Neural cell (in vitro differentiated cells): Measurements from ENCODE around the gene MFRP. TPM values are rescaled to one million over a fixed set of nuclear protein-coding genes. Genes with fewer than 3 reads are reported as not detected.

Experiments
- H2AFZ ChIP-seq: fragments of 200-600, 300-800 bp; sonication (generic), shearing (Covaris generic); 2 replicates; pipeline ENCODE4 v1.6.0; 2014; ENCODE audit warnings: low read depth, mild to moderate bottlenecking, antibody characterized with exemption, low read length, moderate library complexity
- H3F3A ChIP-seq: fragments of 200-600 bp; shearing (Covaris generic); 2 replicates; pipeline ENCODE4 v1.6.1; 2016; ENCODE audit warnings: mild to moderate bottlenecking, moderate library complexity, mixed read lengths, antibody characterized with exemption, low read length; ENCODE audit not compliant: insufficient read depth, poor library complexity, severe bottlenecking
- H3K27ac ChIP-seq: fragments of 200-600, 300-800 bp; sonication (generic), shearing (Covaris generic); 2 replicates; pipeline ENCODE4 v1.5.1; 2014; ENCODE audit warnings: mild to moderate bottlenecking, low read length, moderate library complexity
- H3K27me3 ChIP-seq: fragments of 300-800, 200-600 bp; sonication (generic), shearing (Covaris generic); 2 replicates; pipeline ENCODE4 v1.6.0; 2014; ENCODE audit warnings: mild to moderate bottlenecking, low read depth, low read length, moderate library complexity; ENCODE audit not compliant: insufficient read depth
- H3K36me3 ChIP-seq: fragments of 300-800, 200-600 bp; sonication (generic), shearing (Covaris generic); 2 replicates; pipeline ENCODE4 v1.5.1; 2014; ENCODE audit warnings: mild to moderate bottlenecking, antibody characterized with exemption, low read length, moderate library complexity; ENCODE audit not compliant: insufficient read depth
- H3K4me2 ChIP-seq: fragments of 300-800, 200-600 bp; sonication (generic), shearing (Covaris generic); 2 replicates; pipeline ENCODE4 v1.6.0; 2014; ENCODE audit warnings: mild to moderate bottlenecking, low read length
- H3K4me3 ChIP-seq: fragments of 300-800, 200-600 bp; sonication (generic), shearing (Covaris generic); 2 replicates; pipeline ENCODE4 v1.5.1; 2014; ENCODE audit warnings: mild to moderate bottlenecking, low read length, moderate library complexity
- H3K79me2 ChIP-seq: fragments of 200-600 bp; shearing (Covaris generic); replicated peaks from 2 replicates; pipeline ENCODE4 v1.6.0; 2014; ENCODE audit warnings: mild to moderate bottlenecking, low read length, moderate library complexity; ENCODE audit not compliant: insufficient read depth
- H3K9ac ChIP-seq: fragments of 300-800, 200-600 bp; sonication (generic), shearing (Covaris generic); 2 replicates; pipeline ENCODE4 v1.6.1; 2016; ENCODE audit warnings: mild to moderate bottlenecking, low read length, mixed read lengths
- H3K9me2 ChIP-seq: fragments of 200-600 bp; shearing (Covaris generic); 2 replicates; pipeline ENCODE4 v1.6.1; 2016; ENCODE audit warnings: mild to moderate bottlenecking, low read length, mixed read lengths; ENCODE audit not compliant: insufficient read depth
- H3K9me3 ChIP-seq: fragments of 200-600, 300-800 bp; sonication (generic), shearing (Covaris generic); 2 replicates; pipeline ENCODE4 v1.6.1; 2016; ENCODE audit warnings: mild to moderate bottlenecking, mixed run types, low read length, moderate library complexity, mixed read lengths
- H4K20me1 ChIP-seq: fragments of 200-600 bp; shearing (Covaris generic); 2 replicates; pipeline ENCODE4 v1.6.1; 2016; ENCODE audit warnings: mild to moderate bottlenecking, mixed run types; ENCODE audit not compliant: insufficient read depth
- CTCF ChIP-seq: fragments of 450-650 bp; IDR thresholded peaks from 2 replicates; pipeline ENCODE4 v1.5.1; 2014; ENCODE audit warnings: antibody characterized with exemption, mild to moderate bottlenecking, moderate library complexity; ENCODE audit not compliant: poor library complexity, severe bottlenecking
- EP300 ChIP-seq: fragments of 450-650 bp; conservative IDR thresholded peaks from 2 replicates; pipeline ENCODE4 v1.6.1; 2014; ENCODE audit warnings: antibody characterized with exemption, mild to moderate bottlenecking, moderate library complexity; ENCODE audit not compliant: poor library complexity, severe bottlenecking
- EZH2 ChIP-seq: fragments of 200-600, 300-800 bp; shearing (Covaris generic), sonication (generic); IDR thresholded peaks from 2 replicates; pipeline ENCODE4 v1.6.1; 2014; ENCODE audit warnings: antibody characterized with exemption, low read length, borderline replicate concordance, mild to moderate bottlenecking; ENCODE audit not compliant: insufficient read depth, poor library complexity, severe bottlenecking
- MXI1 ChIP-seq: fragments of 450-650 bp; conservative IDR thresholded peaks from 2 replicates; pipeline ENCODE4 v1.6.1; 2014; ENCODE audit warnings: antibody characterized with exemption, mild to moderate bottlenecking; ENCODE audit not compliant: poor library complexity, severe bottlenecking
- POLR2AphosphoS5 ChIP-seq: IDR thresholded peaks from 2 replicates; pipeline ENCODE4 v1.6.1; 2012
- RAD21 ChIP-seq: fragments of 450-650 bp; conservative IDR thresholded peaks from 2 replicates; pipeline ENCODE4 v1.6.1; 2014; ENCODE audit warnings: antibody characterized with exemption, mild to moderate bottlenecking, moderate library complexity
- SMC3 ChIP-seq: fragments of 450-650 bp; conservative IDR thresholded peaks from 2 replicates; pipeline ENCODE4 v1.6.1; 2014; ENCODE audit warnings: antibody characterized with exemption, mild to moderate bottlenecking, moderate library complexity; ENCODE audit not compliant: poor library complexity
- TAF1 ChIP-seq: IDR thresholded peaks from 2 replicates; pipeline ENCODE4 v1.6.1; 2012; ENCODE audit warnings: low read depth
- polyA plus RNA-seq: library from polyadenylated mRNA; depleted of rRNA; stranded (reverse); fragments of >200 nt; gene quantifications from 2 replicates; pipeline ENCODE4 v1.2.3, GENCODE V29; 2014
- TF ChIP-seq, protein P1 (sequence below): IDR thresholded peaks from 2 replicates; pipeline ENCODE4 v1.6.1; 2012; ENCODE audit warnings: borderline replicate concordance

Gene MFRP
- polyA plus RNA-seq, 1 donor from 2014 or later, result not detected

GRCh38 chr11:119317592-119318239 is 28.8 kb downstream of the MFRP start:
- Histone ChIP-seq H4K20me1 (no peaks in the 10 kb centered on the region), H3K4me3 (peak overlapping the region; percentile 78), H3K27ac (no peak overlapping the region), H3F3A (no peaks in the 10 kb centered on the region), H3K4me2 (no peak overlapping the region), H3K9me3 (no peaks in the 10 kb centered on the region), H3K9ac (no peak overlapping the region), H3K27me3 (peaks cover 29% of the 10 kb centered on the region), H3K36me3 (no peaks in the 10 kb centered on the region), H3K9me2 (no peaks in the 10 kb centered on the region), H3K79me2 (no peaks in the 10 kb centered on the region), H2AFZ (no peak overlapping the region)
- TF ChIP-seq TAF1, result no peak
- TF ChIP-seq EP300, result no peak
- TF ChIP-seq, protein P1, sequence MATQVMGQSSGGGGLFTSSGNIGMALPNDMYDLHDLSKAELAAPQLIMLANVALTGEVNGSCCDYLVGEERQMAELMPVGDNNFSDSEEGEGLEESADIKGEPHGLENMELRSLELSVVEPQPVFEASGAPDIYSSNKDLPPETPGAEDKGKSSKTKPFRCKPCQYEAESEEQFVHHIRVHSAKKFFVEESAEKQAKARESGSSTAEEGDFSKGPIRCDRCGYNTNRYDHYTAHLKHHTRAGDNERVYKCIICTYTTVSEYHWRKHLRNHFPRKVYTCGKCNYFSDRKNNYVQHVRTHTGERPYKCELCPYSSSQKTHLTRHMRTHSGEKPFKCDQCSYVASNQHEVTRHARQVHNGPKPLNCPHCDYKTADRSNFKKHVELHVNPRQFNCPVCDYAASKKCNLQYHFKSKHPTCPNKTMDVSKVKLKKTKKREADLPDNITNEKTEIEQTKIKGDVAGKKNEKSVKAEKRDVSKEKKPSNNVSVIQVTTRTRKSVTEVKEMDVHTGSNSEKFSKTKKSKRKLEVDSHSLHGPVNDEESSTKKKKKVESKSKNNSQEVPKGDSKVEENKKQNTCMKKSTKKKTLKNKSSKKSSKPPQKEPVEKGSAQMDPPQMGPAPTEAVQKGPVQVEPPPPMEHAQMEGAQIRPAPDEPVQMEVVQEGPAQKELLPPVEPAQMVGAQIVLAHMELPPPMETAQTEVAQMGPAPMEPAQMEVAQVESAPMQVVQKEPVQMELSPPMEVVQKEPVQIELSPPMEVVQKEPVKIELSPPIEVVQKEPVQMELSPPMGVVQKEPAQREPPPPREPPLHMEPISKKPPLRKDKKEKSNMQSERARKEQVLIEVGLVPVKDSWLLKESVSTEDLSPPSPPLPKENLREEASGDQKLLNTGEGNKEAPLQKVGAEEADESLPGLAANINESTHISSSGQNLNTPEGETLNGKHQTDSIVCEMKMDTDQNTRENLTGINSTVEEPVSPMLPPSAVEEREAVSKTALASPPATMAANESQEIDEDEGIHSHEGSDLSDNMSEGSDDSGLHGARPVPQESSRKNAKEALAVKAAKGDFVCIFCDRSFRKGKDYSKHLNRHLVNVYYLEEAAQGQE, result no peak
- TF ChIP-seq POLR2AphosphoS5, result no peak
- TF ChIP-seq SMC3, result no peak
- TF ChIP-seq MXI1, result no peak
- no peak for TF ChIP-seq RAD21
- no peak for TF ChIP-seq EZH2
- TF ChIP-seq CTCF, result no peak

DNA sequence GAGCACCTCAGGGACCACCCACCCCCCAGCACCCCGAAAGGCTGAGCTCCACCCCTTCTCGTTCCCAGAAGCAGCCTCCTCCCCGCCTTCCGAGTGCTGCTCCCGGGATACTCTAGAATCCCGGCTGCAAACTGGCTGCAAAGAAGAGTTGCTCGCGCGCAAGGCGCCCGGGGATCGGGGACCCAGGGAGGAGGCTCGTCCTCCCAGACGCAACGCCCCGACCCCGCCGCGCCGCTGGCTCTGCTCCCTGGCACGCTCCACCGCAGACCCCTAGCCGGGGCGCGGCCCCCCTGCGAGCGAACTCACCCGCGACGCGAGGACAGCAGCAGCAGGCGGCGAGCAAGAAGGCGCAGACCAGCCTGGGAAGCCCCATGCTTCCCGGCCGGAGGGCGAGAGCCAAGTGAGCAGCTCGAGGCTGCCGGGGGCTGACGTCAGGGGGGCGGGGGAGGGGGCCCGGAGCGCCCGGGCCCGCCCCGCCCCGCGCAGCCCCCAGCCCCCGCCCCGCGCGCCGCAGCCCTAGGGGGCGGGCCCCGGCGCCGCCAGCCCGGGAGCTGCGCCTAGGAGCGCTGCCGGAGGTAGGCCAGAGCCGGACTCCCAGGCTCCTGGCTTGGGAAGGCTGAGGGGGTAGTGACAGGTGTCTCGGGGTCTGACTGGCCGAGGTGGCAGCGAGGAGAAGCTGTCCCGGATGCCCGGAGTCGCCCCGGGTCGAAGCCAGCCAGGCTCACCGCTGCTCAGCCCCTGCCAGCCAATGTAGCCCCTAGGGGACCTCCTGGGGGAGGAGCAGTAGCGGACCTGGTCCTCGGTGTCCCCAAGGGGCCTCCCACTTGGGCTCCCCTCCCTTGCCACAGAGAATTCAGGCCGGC is 29.5 kb downstream of the MFRP start, which contains the start of gene MCAM:
MCAM (minus strand) TSS at position 402 of the 863 bp plus-strand sequence; CDS start at position 373, 29 bp downstream.
- no peaks in the 10 kb centered on the region for H3K36me3 ChIP-seq
- peak within 1 kb of the TSS; percentile 62 for H3K4me2 ChIP-seq
- H3K79me2 ChIP-seq, result no peaks in the 10 kb centered on the region
- H3F3A ChIP-seq, result no peaks in the 10 kb centered on the region
- no peaks in the 10 kb centered on the region for H4K20me1 ChIP-seq
- no peak within 1 kb of the TSS for H3K27ac ChIP-seq
- TF ChIP-seq, protein P1, result no peak
- H3K9me3 ChIP-seq, result no peaks in the 10 kb centered on the region
- H3K9me2 ChIP-seq, result no peaks in the 10 kb centered on the region
- peak within 1 kb of the TSS; percentile 50 for H3K9ac ChIP-seq
- peak within 1 kb of the TSS; percentile 78 for H3K4me3 ChIP-seq
- H3K27me3 ChIP-seq, result peaks cover 29% of the 10 kb centered on the region
- H2AFZ ChIP-seq, result peak within 1 kb of the TSS; percentile 33
